Measurements from ENCODE around the gene BARHL1. TPM values are rescaled to one million over a fixed set of nuclear protein-coding genes. Genes with fewer than 3 reads are reported as not detected.
A peak's percentile ranks its signal among the peaks of the same experiment; 100 is the strongest.

Gene BARHL1
- total and polyA plus RNA-seq, 2 of the 13 experiments (the other 11 are each of a cell fraction or from before 2014, with no cell fraction given), result not detected

DNA sequence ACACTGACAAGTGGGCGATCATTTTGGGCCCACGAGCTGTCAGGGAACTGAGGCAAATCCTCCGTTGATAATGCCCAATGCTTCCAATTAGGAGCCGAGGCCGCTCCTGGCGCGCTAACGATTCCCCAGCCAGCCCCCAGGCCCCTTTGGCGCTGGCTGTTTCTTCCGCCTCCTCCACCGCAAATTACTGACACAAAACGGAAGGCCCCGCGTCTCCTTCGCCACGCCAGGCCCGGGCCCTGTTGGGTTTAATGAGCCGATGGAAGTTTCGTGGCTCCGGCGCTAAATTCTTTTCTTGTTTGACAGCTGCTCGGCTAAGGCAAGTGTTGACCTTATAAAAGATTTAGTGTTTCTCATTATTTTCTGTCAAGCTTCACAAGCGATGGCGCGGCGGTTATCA is 25.7 kb upstream of the BARHL1 start:
- in situ Hi-C loops (cut with HindIII; ENCODE audit: extremely low pct_ligation_motif_present, low pct_unique_long_range_greater_than_20kb), result no loop called here
- TF ChIP-seq ZNF616 (CRISPR knock-in tag; IDR thresholded peaks at IDR 0.05; ENCODE audit: low read depth), result no peak
- no peak for TF ChIP-seq CENPT (CRISPR knock-in tag; IDR thresholded peaks at IDR 0.05; ENCODE audit: low read depth)
- BruUV-seq (replicated peaks), result no TSS peak
- H3K4me2 ChIP-seq (ENCODE audit: low read depth, low read length), result no peak overlapping the region
- no peaks in the 10 kb centered on the region for H3K36me3 ChIP-seq (replicated peaks in 1 of 2; ENCODE audit: control insufficient read depth in 1 of 2, insufficient read depth in 2 of 2, low read length in 2 of 2)
- no peak overlapping the region for H2AFZ ChIP-seq (ENCODE audit: low read length)
- H3K27me3 ChIP-seq (ENCODE audit: control insufficient read depth in 1 of 2, insufficient read depth in 2 of 2, low read length in 2 of 2), result peaks cover 0 to 35% of the 10 kb centered on the region in 2 experiments; a peak in 2 of 5 replicates
- H3K9ac ChIP-seq (ENCODE audit: insufficient read depth, low read depth, low read length), result no peak overlapping the region
- no peak overlapping the region for H3K27ac ChIP-seq (ENCODE audit: extremely low read length, insufficient read depth, low read length)
- FAIRE-seq (no peak), ATAC-seq (no peak), DNase-seq (ENCODE audit: low spot score) (no peak)
- H3K79me2 ChIP-seq (ENCODE audit: insufficient read depth, low read length), result no peaks in the 10 kb centered on the region
- intact Hi-C loops (cut with micrococcal nuclease; ENCODE audit: unreplicated experiment), result no loop called here
- CTCF ChIA-PET (ENCODE audit: low intra/inter-chr PET ratio, low total read pairs), result no interaction called here
- no peaks in the 10 kb centered on the region for H3K9me3 ChIP-seq (ENCODE audit: low read length)
- no peaks in the 10 kb centered on the region for H3K4me1 ChIP-seq (ENCODE audit: insufficient read depth, low read length)
- no peak overlapping the region for H3K4me3 ChIP-seq (replicated peaks in 1 of 3; ENCODE audit: insufficient read depth in 1 of 3, low read depth in 2 of 3, low read length in 3 of 3)
- POLR2A ChIA-PET, result no interaction called here
- H4K20me1 ChIP-seq (ENCODE audit: insufficient read depth, low read length), result no peaks in the 10 kb centered on the region
- 78% methylated on average over 24 of the region's 26 CpGs for WGBS (ENCODE audit: low lambda C conversion rate)

DNA sequence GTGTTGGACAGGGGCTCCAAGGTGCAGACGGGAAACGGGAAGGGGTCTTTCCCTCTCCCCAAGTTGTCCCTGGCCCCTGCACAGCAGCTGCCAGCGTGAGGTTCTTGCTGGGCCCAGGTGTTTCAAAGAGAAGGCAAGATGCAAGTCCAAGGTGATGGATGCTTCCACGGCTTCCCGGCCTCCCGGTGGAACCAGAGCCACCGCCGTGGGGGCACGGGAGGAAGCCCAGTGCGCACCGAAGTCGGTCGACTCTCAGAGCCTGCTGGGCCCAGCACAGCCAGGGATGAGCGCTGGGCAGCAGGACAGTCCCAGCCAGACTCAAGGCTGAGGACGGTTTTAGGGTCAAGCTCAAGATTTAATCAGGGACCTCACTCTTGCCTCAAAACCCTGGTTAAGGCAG is 25.2 kb upstream of the BARHL1 start:
- in situ Hi-C loops (cut with HindIII; ENCODE audit: extremely low pct_ligation_motif_present, low pct_unique_long_range_greater_than_20kb), result no loop called here
- 7% methylated on average over 2 of the region's 15 CpGs for WGBS (ENCODE audit: low lambda C conversion rate)

More for the DNA sequence above, 25.2 kb upstream of the BARHL1 start:
- Histone ChIP-seq H3K36me3 (replicated peaks in 1 of 2; ENCODE audit: control insufficient read depth in 1 of 2, insufficient read depth in 2 of 2, low read length in 2 of 2) (no peaks in the 10 kb centered on the region), H3K9me3 (ENCODE audit: low read length) (no peaks in the 10 kb centered on the region), H3K27ac (ENCODE audit: extremely low read length, insufficient read depth, low read length) (no peak overlapping the region), H3K4me3 (replicated peaks in 1 of 3; ENCODE audit: insufficient read depth in 1 of 3, low read depth in 2 of 3, low read length in 3 of 3) (no peak overlapping the region), H4K20me1 (ENCODE audit: insufficient read depth, low read length) (no peaks in the 10 kb centered on the region), H3K79me2 (ENCODE audit: insufficient read depth, low read length) (no peaks in the 10 kb centered on the region), H3K27me3 (ENCODE audit: control insufficient read depth in 1 of 2, insufficient read depth in 2 of 2, low read length in 2 of 2) (peaks cover 0 to 40% of the 10 kb centered on the region in 2 experiments; a peak in 2 of 5 replicates), H3K4me2 (ENCODE audit: low read depth, low read length) (no peak overlapping the region), H2AFZ (ENCODE audit: low read length) (no peak overlapping the region), H3K4me1 (ENCODE audit: insufficient read depth, low read length) (no peaks in the 10 kb centered on the region), H3K9ac (ENCODE audit: insufficient read depth, low read depth, low read length) (no peak overlapping the region)
- intact Hi-C loops (cut with micrococcal nuclease; ENCODE audit: unreplicated experiment), result no loop called here
- DNase-seq (ENCODE audit: low spot score) (no peak), ATAC-seq (no peak), FAIRE-seq (no peak)
- ChIA-PET POLR2A (no interaction called here), CTCF (ENCODE audit: low intra/inter-chr PET ratio, low total read pairs) (no interaction called here)
- BruUV-seq (replicated peaks), result no TSS peak
- TF ChIP-seq, protein P1, sequence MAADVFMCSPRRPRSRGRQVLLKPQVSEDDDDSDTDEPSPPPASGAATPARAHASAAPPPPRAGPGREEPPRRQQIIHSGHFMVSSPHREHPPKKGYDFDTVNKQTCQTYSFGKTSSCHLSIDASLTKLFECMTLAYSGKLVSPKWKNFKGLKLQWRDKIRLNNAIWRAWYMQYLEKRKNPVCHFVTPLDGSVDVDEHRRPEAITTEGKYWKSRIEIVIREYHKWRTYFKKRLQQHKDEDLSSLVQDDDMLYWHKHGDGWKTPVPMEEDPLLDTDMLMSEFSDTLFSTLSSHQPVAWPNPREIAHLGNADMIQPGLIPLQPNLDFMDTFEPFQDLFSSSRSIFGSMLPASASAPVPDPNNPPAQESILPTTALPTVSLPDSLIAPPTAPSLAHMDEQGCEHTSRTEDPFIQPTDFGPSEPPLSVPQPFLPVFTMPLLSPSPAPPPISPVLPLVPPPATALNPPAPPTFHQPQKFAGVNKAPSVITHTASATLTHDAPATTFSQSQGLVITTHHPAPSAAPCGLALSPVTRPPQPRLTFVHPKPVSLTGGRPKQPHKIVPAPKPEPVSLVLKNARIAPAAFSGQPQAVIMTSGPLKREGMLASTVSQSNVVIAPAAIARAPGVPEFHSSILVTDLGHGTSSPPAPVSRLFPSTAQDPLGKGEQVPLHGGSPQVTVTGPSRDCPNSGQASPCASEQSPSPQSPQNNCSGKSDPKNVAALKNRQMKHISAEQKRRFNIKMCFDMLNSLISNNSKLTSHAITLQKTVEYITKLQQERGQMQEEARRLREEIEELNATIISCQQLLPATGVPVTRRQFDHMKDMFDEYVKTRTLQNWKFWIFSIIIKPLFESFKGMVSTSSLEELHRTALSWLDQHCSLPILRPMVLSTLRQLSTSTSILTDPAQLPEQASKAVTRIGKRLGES (CRISPR knock-in tag; IDR thresholded peaks at IDR 0.05; ENCODE audit: borderline replicate concordance), result no peak
- peak; percentile 17 for TF ChIP-seq HNRNPLL (IDR thresholded peaks at IDR 0.05; ENCODE audit: low read depth, low read length, poor library complexity, severe bottlenecking)
- no peak for TF ChIP-seq MAFF (IDR thresholded peaks at IDR 0.05; ENCODE audit: low read depth, low read length)
- no peak for TF ChIP-seq ZNF274 (CRISPR knock-in tag; IDR thresholded peaks at IDR 0.05)
- TF ChIP-seq, protein P2, sequence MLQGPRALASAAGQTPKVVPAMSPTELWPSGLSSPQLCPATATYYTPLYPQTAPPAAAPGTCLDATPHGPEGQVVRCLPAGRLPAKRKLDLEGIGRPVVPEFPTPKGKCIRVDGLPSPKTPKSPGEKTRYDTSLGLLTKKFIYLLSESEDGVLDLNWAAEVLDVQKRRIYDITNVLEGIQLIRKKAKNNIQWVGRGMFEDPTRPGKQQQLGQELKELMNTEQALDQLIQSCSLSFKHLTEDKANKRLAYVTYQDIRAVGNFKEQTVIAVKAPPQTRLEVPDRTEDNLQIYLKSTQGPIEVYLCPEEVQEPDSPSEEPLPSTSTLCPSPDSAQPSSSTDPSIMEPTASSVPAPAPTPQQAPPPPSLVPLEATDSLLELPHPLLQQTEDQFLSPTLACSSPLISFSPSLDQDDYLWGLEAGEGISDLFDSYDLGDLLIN (CRISPR knock-in tag; IDR thresholded peaks at IDR 0.05; ENCODE audit: borderline replicate concordance), result no peak
- no peak for TF ChIP-seq CBX5 (CRISPR knock-in tag; IDR thresholded peaks at IDR 0.05; ENCODE audit: borderline replicate concordance)

Data from HepG2 (cell line).